Activated B cell treated with CpG ODN at 0.5 μM for 24 hours (primary cell): ENCODE data around the gene IQSEC1. TPM values are rescaled to one million over a fixed set of nuclear protein-coding genes. Genes with fewer than 3 reads are reported as not detected.
"Not testable (repeated sequence)": the region's sequence is repeated elsewhere in the genome, so short reads cannot be mapped to it uniquely, and the experiment has no call there.

Experiments used
- ATAC-seq: fragments of 200-7000 bp; cut with Tn5 transposase; one replicate; pipeline ENCODE4 v1.10.0; 2021; ENCODE audit warnings: low read depth, mild to moderate bottlenecking, moderate library complexity
- CTCF ChIA-PET: fragments of 350-600 bp; sonication (Branson Sonifier 250); formaldehyde crosslinking; loops from one replicate; lab custom pipeline; 2021; ENCODE audit warnings: antibody characterized with exemption; lab: Charles Lee
- POLR2A ChIA-PET: fragments of 350-600 bp; sonication (Branson Sonifier 250); formaldehyde crosslinking; loops from one replicate; lab custom pipeline; 2021; ENCODE audit warnings: antibody characterized with exemption; lab: Charles Lee
- DNase-seq: peaks from one replicate; pipeline ENCODE4 v3.0.0; 2022
- H3K27ac Mint-ChIP-seq: one replicate; pipeline ENCODE4 v1.8.0; 2020; ENCODE audit warnings: mixed read lengths
- H3K27me3 Mint-ChIP-seq: one replicate; pipeline ENCODE4 v1.8.0; 2021; ENCODE audit warnings: mixed read lengths
- H3K36me3 Mint-ChIP-seq: one replicate; pipeline ENCODE4 v1.8.0; 2021; ENCODE audit warnings: low read depth, mixed read lengths
- H3K4me1 Mint-ChIP-seq: one replicate; pipeline ENCODE4 v1.8.0; 2021; ENCODE audit warnings: mixed read lengths
- H3K4me3 Mint-ChIP-seq: one replicate; pipeline ENCODE4 v1.8.0; 2020; ENCODE audit warnings: mild to moderate bottlenecking, mixed read lengths
- H3K9me3 Mint-ChIP-seq: one replicate; pipeline ENCODE4 v1.8.0; 2020; ENCODE audit warnings: mixed read lengths
- CTCF ChIP-seq: fragments of 200-600 bp; IDR thresholded peaks from one replicate; pipeline ENCODE4 v1.8.0; 2022; ENCODE audit warnings: antibody characterized with exemption, mild to moderate bottlenecking
- intact Hi-C: fragments of 100-400 bp; cut with micrococcal nuclease; formaldehyde crosslinking; loops from one replicate; pipeline ENCODE4 v1.15.1; 2024
- total RNA-seq: library from RNA; stranded (reverse); gene quantifications from 2 replicates; pipeline ENCODE4 v1.2.3, GENCODE V29; 2022

IQSEC1 gene
- total RNA-seq, 1 donor from 2014 or later = 296 TPM

- no peak for ATAC-seq
Observed at GRCh38 chr3:12862387-12862786, 210.8 kb downstream of the IQSEC1 start.

GRCh38 chr3:12861611-12862010 lies 211.6 kb downstream of the IQSEC1 start:
- ChIA-PET POLR2A (no interaction called here), CTCF (no interaction called here)
- ATAC-seq = no peak
- TF ChIP-seq CTCF = no peak
- Mint-ChIP-seq H3K27ac (no peak overlapping the region), H3K9me3 (peaks cover 5% of the 10 kb centered on the region), H3K4me3 (no peak overlapping the region), H3K36me3 (no peaks in the 10 kb centered on the region), H3K27me3 (peaks cover 2% of the 10 kb centered on the region), H3K4me1 (no peaks in the 10 kb centered on the region)
- intact Hi-C loops = no loop called here
- DNase-seq = no peak

More at GRCh38 chr3:12862387-12862786, 210.8 kb downstream of the IQSEC1 start:
- no peak for TF ChIP-seq CTCF
- Mint-ChIP-seq H3K4me1 (no peaks in the 10 kb centered on the region), H3K27me3 (peaks cover 1% of the 10 kb centered on the region), H3K9me3 (peaks cover 5% of the 10 kb centered on the region), H3K36me3 (no peaks in the 10 kb centered on the region), H3K4me3 (no peak overlapping the region), H3K27ac (no peak overlapping the region)
- intact Hi-C loops = no loop called here
- POLR2A ChIA-PET = no interaction called here
- CTCF ChIA-PET = no interaction called here
- no peak for DNase-seq

- H3K36me3 Mint-ChIP-seq = no peaks in the 10 kb centered on the region
- ChIA-PET CTCF (no interaction called here), POLR2A (no interaction called here)
- TF ChIP-seq CTCF = no peak
- peaks cover 9% of the 10 kb centered on the region for H3K27me3 Mint-ChIP-seq
- H3K9me3 Mint-ChIP-seq = no peaks in the 10 kb centered on the region
- no peak overlapping the region for H3K27ac Mint-ChIP-seq
- H3K4me3 Mint-ChIP-seq = no peak overlapping the region
- H3K4me1 Mint-ChIP-seq = no peaks in the 10 kb centered on the region
- intact Hi-C loops = no loop called here
- ATAC-seq (no peak), DNase-seq (no peak)
Observed at GRCh38 chr3:12859840-12860239, 213.4 kb downstream of the IQSEC1 start.

- CTCF ChIA-PET = no interaction called here
- no peak for ATAC-seq
- DNase-seq = no peak
- Mint-ChIP-seq H3K9me3 (no peaks in the 10 kb centered on the region), H3K27ac (no peak overlapping the region), H3K4me1 (no peaks in the 10 kb centered on the region), H3K4me3 (no peak overlapping the region), H3K27me3 (peaks cover 20% of the 10 kb centered on the region), H3K36me3 (no peaks in the 10 kb centered on the region)
- TF ChIP-seq CTCF = no peak
- POLR2A ChIA-PET = interaction anchor here (2.2 kb wide), 1 partner anchor 15 kb away, joined by 6 read pairs; the partner anchor contains the start of gene RPL32
- intact Hi-C loops = no loop called here
Observed at GRCh38 chr3:12856626-12857025, 216.6 kb downstream of the IQSEC1 start.

- ATAC-seq = no peak
- H3K9me3 Mint-ChIP-seq = no peaks in the 10 kb centered on the region
- no peaks in the 10 kb centered on the region for H3K4me1 Mint-ChIP-seq
- H3K27me3 Mint-ChIP-seq = peaks cover 25% of the 10 kb centered on the region
- DNase-seq = no peak
- no peaks in the 10 kb centered on the region for H3K36me3 Mint-ChIP-seq
- ChIA-PET POLR2A (no interaction called here), CTCF (no interaction called here)
- H3K4me3 Mint-ChIP-seq = no peak overlapping the region
- intact Hi-C loops = no loop called here
- TF ChIP-seq CTCF = no peak
- no peak overlapping the region for H3K27ac Mint-ChIP-seq
Observed at GRCh38 chr3:12854565-12854964, 218.7 kb downstream of the IQSEC1 start.

- H3K36me3 Mint-ChIP-seq, H3K27ac Mint-ChIP-seq, CTCF ChIA-PET, ATAC-seq, DNase-seq, intact Hi-C loops, H3K9me3 Mint-ChIP-seq, H3K4me3 Mint-ChIP-seq, POLR2A ChIA-PET, H3K4me1 Mint-ChIP-seq: not testable (repeated sequence)
- H3K27me3 Mint-ChIP-seq = peaks cover 25% of the 10 kb centered on the region
Observed at GRCh38 chr3:12853847-12854246, 219.4 kb downstream of the IQSEC1 start.
